GM18502 (cell line): ENCODE data around the gene DIP2C.

Source experiments
- ATAC-seq: cut with Tn5 transposase; IDR thresholded peaks from one replicate; pipeline ENCODE4 v1.9.1; 2021; ENCODE audit warnings: mild to moderate bottlenecking; ENCODE audit not compliant: unreplicated experiment, poor library complexity

Gene DIP2C, protein sequence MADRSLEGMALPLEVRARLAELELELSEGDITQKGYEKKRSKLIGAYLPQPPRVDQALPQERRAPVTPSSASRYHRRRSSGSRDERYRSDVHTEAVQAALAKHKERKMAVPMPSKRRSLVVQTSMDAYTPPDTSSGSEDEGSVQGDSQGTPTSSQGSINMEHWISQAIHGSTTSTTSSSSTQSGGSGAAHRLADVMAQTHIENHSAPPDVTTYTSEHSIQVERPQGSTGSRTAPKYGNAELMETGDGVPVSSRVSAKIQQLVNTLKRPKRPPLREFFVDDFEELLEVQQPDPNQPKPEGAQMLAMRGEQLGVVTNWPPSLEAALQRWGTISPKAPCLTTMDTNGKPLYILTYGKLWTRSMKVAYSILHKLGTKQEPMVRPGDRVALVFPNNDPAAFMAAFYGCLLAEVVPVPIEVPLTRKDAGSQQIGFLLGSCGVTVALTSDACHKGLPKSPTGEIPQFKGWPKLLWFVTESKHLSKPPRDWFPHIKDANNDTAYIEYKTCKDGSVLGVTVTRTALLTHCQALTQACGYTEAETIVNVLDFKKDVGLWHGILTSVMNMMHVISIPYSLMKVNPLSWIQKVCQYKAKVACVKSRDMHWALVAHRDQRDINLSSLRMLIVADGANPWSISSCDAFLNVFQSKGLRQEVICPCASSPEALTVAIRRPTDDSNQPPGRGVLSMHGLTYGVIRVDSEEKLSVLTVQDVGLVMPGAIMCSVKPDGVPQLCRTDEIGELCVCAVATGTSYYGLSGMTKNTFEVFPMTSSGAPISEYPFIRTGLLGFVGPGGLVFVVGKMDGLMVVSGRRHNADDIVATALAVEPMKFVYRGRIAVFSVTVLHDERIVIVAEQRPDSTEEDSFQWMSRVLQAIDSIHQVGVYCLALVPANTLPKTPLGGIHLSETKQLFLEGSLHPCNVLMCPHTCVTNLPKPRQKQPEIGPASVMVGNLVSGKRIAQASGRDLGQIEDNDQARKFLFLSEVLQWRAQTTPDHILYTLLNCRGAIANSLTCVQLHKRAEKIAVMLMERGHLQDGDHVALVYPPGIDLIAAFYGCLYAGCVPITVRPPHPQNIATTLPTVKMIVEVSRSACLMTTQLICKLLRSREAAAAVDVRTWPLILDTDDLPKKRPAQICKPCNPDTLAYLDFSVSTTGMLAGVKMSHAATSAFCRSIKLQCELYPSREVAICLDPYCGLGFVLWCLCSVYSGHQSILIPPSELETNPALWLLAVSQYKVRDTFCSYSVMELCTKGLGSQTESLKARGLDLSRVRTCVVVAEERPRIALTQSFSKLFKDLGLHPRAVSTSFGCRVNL (N-terminal part only)

GRCh38 chr10:689452-690371 is at the start of gene DIP2C:
Gene DIP2C (minus strand): TSS chr10:689668. CDS start chr10:689578, 90 bp downstream.
- ATAC-seq: no peak

GRCh38 chr10:734481-734880 is 45.0 kb upstream of the DIP2C start:
- no peak for ATAC-seq

GRCh38 chr10:733086-733485 is 43.6 kb upstream of the DIP2C start:
- no peak for ATAC-seq

- ATAC-seq: no peak
Observed at GRCh38 chr10:729213-729612, 39.7 kb upstream of the DIP2C start.

DNA sequence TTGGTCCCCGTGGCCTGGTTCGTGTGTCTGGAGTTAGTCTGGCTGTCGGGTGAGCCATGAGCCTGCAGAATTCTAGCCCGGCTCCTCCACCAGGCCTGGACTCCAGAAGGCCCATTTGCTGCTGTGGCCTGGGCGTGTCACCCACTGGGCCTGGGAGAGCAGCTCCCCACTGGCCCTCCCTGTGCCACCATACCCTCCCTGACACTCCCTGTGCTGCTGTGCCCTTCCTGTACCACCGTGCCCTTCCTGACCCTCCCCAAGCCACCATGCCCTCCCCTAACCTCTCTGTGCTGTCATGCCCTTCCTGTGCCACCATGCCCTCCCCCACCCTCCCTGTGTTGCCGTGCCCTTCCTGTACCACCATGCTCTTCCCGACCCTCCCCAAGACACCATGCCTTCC is 39.1 kb upstream of the DIP2C start:
- ATAC-seq: no peak

DNA sequence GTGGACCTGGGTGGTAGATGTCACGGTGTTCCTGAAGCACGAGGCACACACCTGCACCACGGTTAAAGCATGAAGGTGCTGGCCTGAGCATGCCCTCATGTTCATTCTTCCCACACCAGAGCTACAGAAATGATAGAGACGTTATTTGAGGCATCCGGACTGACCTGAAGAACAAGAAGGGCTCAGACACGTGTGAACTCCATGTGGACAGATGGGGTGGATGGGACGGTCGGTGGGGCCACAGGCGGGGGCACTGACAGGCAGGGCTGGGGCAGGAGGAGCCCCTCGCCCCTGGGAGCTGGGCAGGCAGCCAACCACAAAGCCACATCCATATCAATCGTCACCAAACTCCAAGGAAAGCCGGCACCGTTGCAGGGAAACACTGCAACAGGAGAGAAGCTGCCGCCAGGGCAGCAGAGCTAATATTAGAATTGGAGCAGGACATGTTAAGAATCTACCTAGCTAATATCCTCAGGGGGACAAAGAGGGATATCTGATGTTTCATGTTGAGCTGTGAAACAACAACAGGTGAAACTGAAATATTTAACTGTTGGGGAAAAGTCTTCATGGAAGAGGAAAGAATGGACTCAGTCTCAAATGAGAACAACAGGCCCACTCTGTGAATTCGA is 37.8 kb upstream of the DIP2C start:
- ATAC-seq: no peak

- no peak for ATAC-seq
Observed at GRCh38 chr10:725786-726185, 36.3 kb upstream of the DIP2C start.

- no peak for ATAC-seq
Observed at GRCh38 chr10:725302-725701, 35.8 kb upstream of the DIP2C start.

DNA sequence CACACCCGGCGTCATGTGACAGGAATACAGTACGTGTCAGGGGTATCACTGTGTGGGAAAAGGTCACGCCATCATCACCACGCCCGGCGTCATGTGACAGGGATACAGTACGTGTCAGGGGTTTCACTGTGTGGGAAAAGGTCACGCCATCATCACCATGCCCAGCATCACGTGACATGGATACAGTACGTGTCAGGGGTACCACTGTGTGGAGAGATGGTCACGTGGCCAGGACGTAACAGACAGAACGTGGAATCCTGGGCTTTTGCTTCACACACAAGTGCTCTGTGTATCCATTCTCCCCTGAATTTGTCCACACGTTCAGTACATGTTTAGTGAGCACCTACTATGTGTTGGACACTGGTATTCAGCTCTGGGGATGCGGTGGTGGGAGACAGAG is 34.5 kb upstream of the DIP2C start:
- ATAC-seq: no peak

- no peak for ATAC-seq
Observed at GRCh38 chr10:722281-723060, 33.0 kb upstream of the DIP2C start.

GRCh38 chr10:718143-718700 is 28.8 kb upstream of the DIP2C start:
- ATAC-seq: no peak

- no peak for ATAC-seq
Observed at GRCh38 chr10:717458-717857, 28.0 kb upstream of the DIP2C start.

DNA sequence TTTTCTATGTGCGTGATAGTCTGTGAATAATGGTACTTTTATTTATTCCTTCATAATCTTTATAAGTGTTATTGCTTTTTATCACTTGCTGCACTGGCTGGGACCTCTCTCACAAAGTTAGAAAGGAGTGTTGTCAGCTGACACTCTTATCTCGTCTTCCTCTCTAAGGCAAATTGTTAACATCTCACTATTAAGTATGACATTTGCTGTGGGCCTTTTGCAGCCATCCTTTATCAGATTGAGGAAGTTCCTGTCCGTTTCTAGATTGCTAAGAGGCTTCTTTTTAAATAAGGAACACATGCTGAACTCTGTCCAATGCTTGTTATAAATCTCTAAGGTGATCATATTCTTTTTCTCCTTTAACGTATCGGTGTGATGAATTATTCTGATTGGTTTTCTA is 27.4 kb upstream of the DIP2C start:
- ATAC-seq: no peak

DNA sequence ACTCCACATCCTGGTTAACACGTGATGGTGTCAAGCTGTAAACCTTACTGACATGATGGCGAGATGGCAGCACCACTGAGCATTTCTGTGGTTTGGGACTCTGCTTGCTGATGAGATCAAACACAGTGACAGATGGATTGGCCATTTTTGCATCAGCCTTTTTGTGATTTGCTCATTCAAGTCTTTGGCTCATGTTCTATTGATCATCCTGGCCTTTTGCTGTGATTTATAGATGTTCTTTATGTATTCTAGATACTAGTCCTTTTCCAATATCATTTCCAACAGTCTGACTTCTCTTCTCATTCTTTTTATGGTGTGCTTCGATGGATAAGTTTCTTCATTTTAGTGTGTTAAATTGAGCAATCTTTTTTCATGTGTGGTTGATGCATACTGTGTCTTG is 24.7 kb upstream of the DIP2C start:
- ATAC-seq: no peak

GRCh38 chr10:712575-712974 is 23.1 kb upstream of the DIP2C start:
- no peak for ATAC-seq

GRCh38 chr10:712089-712488 is 22.6 kb upstream of the DIP2C start:
- no peak for ATAC-seq

DNA sequence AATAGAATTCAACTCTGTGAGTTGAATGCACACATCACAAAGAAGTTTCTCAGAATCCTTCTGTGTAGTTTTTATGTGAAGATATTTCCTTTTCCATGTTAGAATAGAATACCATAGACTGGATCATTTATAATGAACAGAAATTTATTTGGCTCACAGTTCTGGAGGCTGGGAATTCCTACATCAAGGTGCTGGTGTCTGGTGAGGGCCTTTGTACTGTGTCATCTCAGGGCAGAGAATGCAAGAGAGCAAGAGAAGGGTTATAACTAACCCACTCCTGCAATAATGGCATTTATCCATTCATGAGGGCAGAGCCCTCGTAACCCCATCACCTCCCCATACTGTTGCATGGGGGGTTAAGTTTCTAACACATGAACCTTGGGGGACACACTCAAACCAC is 18.4 kb upstream of the DIP2C start:
- no peak for ATAC-seq

DNA sequence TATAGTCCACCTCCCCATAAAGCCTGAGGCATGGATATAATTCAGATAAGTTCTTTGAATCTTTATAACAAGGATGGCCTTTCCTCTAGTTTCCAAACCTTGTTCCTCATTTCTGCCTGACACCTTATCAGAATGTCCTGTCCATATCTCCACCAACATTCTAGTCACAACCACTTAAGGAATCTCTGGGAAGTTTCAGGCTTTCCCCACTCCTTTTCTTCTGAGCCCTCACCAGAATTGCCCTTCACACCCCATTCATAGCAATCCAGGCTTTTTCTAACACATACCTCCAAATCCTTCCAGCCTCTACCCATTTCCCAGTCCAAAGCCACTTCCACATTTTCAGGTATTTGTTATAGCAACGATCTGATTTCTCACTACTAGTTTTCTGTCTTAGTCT is 18.0 kb upstream of the DIP2C start:
- ATAC-seq: no peak
